Measurements from ENCODE around the gene IL1RAPL2. TPM values are rescaled to one million over a fixed set of nuclear protein-coding genes. Genes with fewer than 3 reads are reported as not detected.

Gene IL1RAPL2
- total and polyA plus RNA-seq, 2 of the 8 experiments (the other 6 are each of a cell fraction or from before 2014, with no cell fraction given) = 0.20 to 1.3 TPM

DNA sequence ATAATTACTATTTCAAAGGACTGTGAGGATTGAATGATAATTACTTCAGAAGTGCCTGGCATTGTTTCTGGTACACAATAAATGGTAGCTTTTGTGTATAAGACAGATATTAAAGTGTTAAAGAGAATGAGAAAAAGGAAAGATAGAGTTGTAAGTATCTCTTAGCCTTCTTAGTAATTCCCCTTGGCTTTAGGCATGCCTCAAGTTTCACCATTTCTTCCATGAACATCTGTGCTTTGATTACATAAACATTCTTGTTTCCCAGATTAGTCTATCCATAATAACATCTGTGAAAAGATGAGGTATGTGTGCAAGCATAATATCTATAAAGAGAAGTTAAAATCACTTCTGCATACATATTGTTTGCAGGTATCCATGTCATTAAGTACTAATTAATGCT, 885.4 kb downstream of the IL1RAPL2 start:
- Histone ChIP-seq H2AK5ac (ENCODE audit: low read depth, low read length) (no peak overlapping the region), H4K5ac (ENCODE audit: insufficient read length, low read depth, low read length) (no peak overlapping the region), H3K4me2 (ENCODE audit: insufficient read depth in 1 of 2, low read depth in 2 of 2, low read length in 2 of 2) (no peak overlapping the region), H2BK5ac (ENCODE audit: low read depth, low read length) (no peak overlapping the region), H3K14ac (ENCODE audit: insufficient read length) (no peak overlapping the region), H3K23ac (ENCODE audit: insufficient read length) (no peak overlapping the region), H3K27ac (ENCODE audit: low read depth, low read length) (no peak overlapping the region), H2BK15ac (ENCODE audit: low read length) (no peak overlapping the region), H3K56ac (replicated peaks; ENCODE audit: insufficient read length, low read depth, low read length) (no peak overlapping the region), H2BK20ac (ENCODE audit: low read length) (no peak overlapping the region), H2AFZ (ENCODE audit: low read length) (no peak overlapping the region), H4K8ac (ENCODE audit: extremely low read depth, insufficient read depth, low read length) (no peak overlapping the region), H3K79me2 (ENCODE audit: control insufficient read depth in 1 of 2, insufficient read depth in 2 of 2, low read length in 2 of 2) (no peaks in the 10 kb centered on the region), H3K27me3 (replicated peaks in 1 of 4; ENCODE audit: control insufficient read depth in 3 of 4, extremely low read depth in 1 of 4, insufficient read depth in 3 of 4, low read length in 3 of 4) (no peaks in the 10 kb centered on the region), H2BK12ac (ENCODE audit: low read depth, low read length) (no peak overlapping the region), H4K20me1 (replicated peaks in 1 of 2; ENCODE audit: control insufficient read depth in 1 of 2, insufficient read depth in 2 of 2, low read length in 2 of 2) (no peaks in the 10 kb centered on the region), H3K23me2 (ENCODE audit: low read depth, low read length) (no peaks in the 10 kb centered on the region), H3K9me3 (ENCODE audit: insufficient read depth in 2 of 2, low read depth in 1 of 2, low read length in 1 of 2) (no peaks in the 10 kb centered on the region), H3K9ac (replicated peaks in 1 of 4; ENCODE audit: extremely low read depth in 1 of 4, low read depth in 3 of 4, low read length in 3 of 4) (no peak overlapping the region), H3K18ac (ENCODE audit: extremely low read depth, low read length) (no peak overlapping the region), H4K91ac (replicated peaks; ENCODE audit: insufficient read length, low read length) (no peak overlapping the region), H3K79me1 (ENCODE audit: low read depth, low read length) (no peaks in the 10 kb centered on the region), H3K4me1 (replicated peaks in 1 of 4; ENCODE audit: control insufficient read depth in 3 of 4, insufficient read depth in 4 of 4, low read length in 3 of 4) (no peaks in the 10 kb centered on the region), H3K4me3 (ENCODE audit: extremely low read depth in 1 of 4, insufficient read depth in 2 of 4, low read depth in 3 of 4, low read length in 4 of 4) (no peak overlapping the region), H3K36me3 (ENCODE audit: control insufficient read depth in 2 of 4, insufficient read depth in 4 of 4, low read length in 3 of 4) (no peaks in the 10 kb centered on the region), H2BK120ac (replicated peaks; ENCODE audit: low read depth, low read length) (no peak overlapping the region), H3K4ac (replicated peaks; ENCODE audit: insufficient read length, low read depth, low read length) (no peak overlapping the region)
- DNase-seq (ENCODE audit: low read depth in 1 of 2, low spot score in 2 of 2) = no peak
- no peak for FAIRE-seq
- POLR2A ChIA-PET (ENCODE audit: partially characterized antibody) = no interaction called here
- CTCF ChIA-PET (ENCODE audit: partially characterized antibody) = no interaction called here
- TF ChIP-seq JUN (IDR thresholded peaks at IDR 0.05; ENCODE audit: low read depth, low read length) = no peak
- no peak for TF ChIP-seq CHD1 (IDR thresholded peaks at IDR 0.05; ENCODE audit: low read depth, low read length)
- no peak for TF ChIP-seq RAD21 (IDR thresholded peaks at IDR 0.05 in 1 of 2, conservative IDR thresholded peaks at IDR 0.05 in 1 of 2; ENCODE audit: low read depth in 2 of 2, low read length in 2 of 2)
- TF ChIP-seq SIRT6 (IDR thresholded peaks at IDR 0.05; ENCODE audit: low read length) = no peak
- TF ChIP-seq CBX5 (IDR thresholded peaks at IDR 0.05; ENCODE audit: low read depth, low read length) = no peak
- no peak for TF ChIP-seq EP300 (IDR thresholded peaks at IDR 0.05; ENCODE audit: borderline replicate concordance in 1 of 2, low read depth in 2 of 2, low read length in 2 of 2)
- TF ChIP-seq ZNF274 (IDR thresholded peaks at IDR 0.05; ENCODE audit: borderline replicate concordance, extremely low read depth, low read length) = no peak
- TF ChIP-seq BACH1 (IDR thresholded peaks at IDR 0.05; ENCODE audit: low read length) = no peak
- no peak for TF ChIP-seq SUZ12 (IDR thresholded peaks at IDR 0.05; ENCODE audit: low read length)
- TF ChIP-seq KDM1A (IDR thresholded peaks at IDR 0.05; ENCODE audit: borderline replicate concordance, low read length) = no peak
- TF ChIP-seq SP4 (IDR thresholded peaks at IDR 0.05; ENCODE audit: low read length) = no peak
- no peak for TF ChIP-seq CREB1 (IDR thresholded peaks at IDR 0.05)
- TF ChIP-seq SAP30 (IDR thresholded peaks at IDR 0.05; ENCODE audit: insufficient read depth, insufficient replicate concordance, low read length) = no peak
- no peak for TF ChIP-seq GTF2F1 (IDR thresholded peaks at IDR 0.05; ENCODE audit: borderline replicate concordance, low read depth, low read length)
- TF ChIP-seq HDAC6 (IDR thresholded peaks at IDR 0.05; ENCODE audit: low read depth, low read length) = no peak
- no peak for TF ChIP-seq TAF1 (IDR thresholded peaks at IDR 0.05; ENCODE audit: low read depth, low read length)

Data from H1 (cell line).